ENCODE data around the gene PTPN4. TPM values are rescaled to one million over a fixed set of nuclear protein-coding genes. Genes with fewer than 3 reads are reported as not detected.

Gene PTPN4
- total and polyA plus RNA-seq, 2 of the 13 experiments (the other 11 are each of a cell fraction or from before 2014, with no cell fraction given): 20.3 to 34.6 TPM

GRCh38 chr2:119759451-119760236 is at the start of gene PTPN4 (continued):
- TF ChIP-seq HNF1A (IDR thresholded peaks at IDR 0.05; ENCODE audit: low read depth) (peak; percentile 26; the same call in 1 of the 2 replicates), HNF1A (CRISPR knock-in tag; IDR thresholded peaks at IDR 0.05; ENCODE audit: borderline replicate concordance) (no peak), ZFX (CRISPR knock-in tag; IDR thresholded peaks at IDR 0.05; ENCODE audit: low read depth) (peak; percentile 97), BORCS8-MEF2B (CRISPR knock-in tag; IDR thresholded peaks at IDR 0.05) (peak; percentile 94), SNAI1 (CRISPR knock-in tag; IDR thresholded peaks at IDR 0.05; ENCODE audit: borderline replicate concordance) (no peak), SKI (IDR thresholded peaks at IDR 0.05; ENCODE audit: partially characterized antibody) (peak; percentile 74), TCF7 (IDR thresholded peaks at IDR 0.05; ENCODE audit: low read depth) (no peak), HNRNPUL1 (IDR thresholded peaks at IDR 0.05; ENCODE audit: low read depth, low read length) (peak; percentile 74; the same call in 1 of the 2 replicates), HMGXB3 (CRISPR knock-in tag; IDR thresholded peaks at IDR 0.05; ENCODE audit: borderline replicate concordance) (peak; percentile 96), MYC (CRISPR knock-in tag; IDR thresholded peaks at IDR 0.05; ENCODE audit: borderline replicate concordance) (peak; percentile 89), U2AF1 (optimal IDR thresholded peaks at IDR 0.05; ENCODE audit: low read depth, low read length) (peak; percentile 90), RXRA (CRISPR knock-in tag; IDR thresholded peaks at IDR 0.05) (peak; percentile 93), RFX3 (CRISPR knock-in tag; IDR thresholded peaks at IDR 0.05) (peak; percentile 72), MBNL3 (CRISPR knock-in tag; conservative IDR thresholded peaks at IDR 0.05) (no peak), ZNF674 (CRISPR knock-in tag; IDR thresholded peaks at IDR 0.05; ENCODE audit: low read depth) (no peak), ZNF383 (CRISPR knock-in tag; IDR thresholded peaks at IDR 0.05; ENCODE audit: borderline replicate concordance) (no peak), RFXAP (CRISPR knock-in tag; IDR thresholded peaks at IDR 0.05; ENCODE audit: borderline replicate concordance) (peak; percentile 99), TSC22D2 (CRISPR knock-in tag; IDR thresholded peaks at IDR 0.05; ENCODE audit: borderline replicate concordance) (peak; percentile 9), DRAP1 (CRISPR knock-in tag; IDR thresholded peaks at IDR 0.05) (peak; percentile 88), ZNF431 (CRISPR knock-in tag; IDR thresholded peaks at IDR 0.05; ENCODE audit: borderline replicate concordance, low read depth) (peak; percentile 1; the same call in 1 of the 2 replicates), EHMT2 (IDR thresholded peaks at IDR 0.05; ENCODE audit: borderline replicate concordance, low read depth, low read length) (no peak)

Data from HepG2 (cell line).